ENCODE data around the gene CDC5L. TPM values are rescaled to one million over a fixed set of nuclear protein-coding genes. Genes with fewer than 3 reads are reported as not detected.
"Not testable (repeated sequence)": the region's sequence is repeated elsewhere in the genome, so short reads cannot be mapped to it uniquely, and the experiment has no call there.

The CDC5L gene
- total RNA-seq, 1 donor from 2014 or later = 30.4 TPM

DNA sequence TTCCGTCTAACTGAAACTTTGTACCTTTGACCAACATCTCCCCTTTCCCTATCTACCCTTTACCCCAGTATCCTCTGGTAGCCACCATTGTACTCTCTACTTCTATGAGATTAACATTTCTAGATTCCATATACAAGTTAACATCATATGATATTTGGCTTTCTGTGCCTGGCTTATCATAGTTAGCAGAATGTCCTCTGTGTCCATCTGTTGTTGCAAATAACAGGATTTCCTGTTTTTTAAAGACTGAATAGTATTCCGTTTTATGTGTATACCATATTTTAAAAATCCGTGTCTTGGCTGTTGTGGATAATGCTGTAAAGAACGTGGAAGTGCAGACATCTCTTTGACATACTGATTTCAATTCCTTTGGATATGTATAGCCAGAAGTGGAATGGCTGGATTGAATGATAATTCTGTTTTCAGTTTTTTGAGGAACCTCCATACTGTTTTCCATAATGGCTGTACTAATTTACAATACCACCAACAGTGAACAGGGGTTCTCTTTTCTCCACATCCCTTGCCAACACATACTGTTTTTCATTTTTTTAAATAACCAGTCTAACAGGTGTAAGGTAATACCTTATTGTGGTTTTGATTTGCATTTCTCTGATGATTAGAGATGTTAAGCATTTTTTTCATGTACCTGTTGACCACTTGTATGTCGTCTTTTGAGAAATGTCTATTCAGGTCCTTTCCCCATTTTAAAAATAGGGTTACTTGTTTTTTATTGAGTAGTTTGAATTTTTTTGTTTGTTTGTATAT, 53.8 kb downstream of the CDC5L start:
- Mint-ChIP-seq H3K4me3 (ENCODE audit: low read depth) (no peak overlapping the region), H3K27ac (no peak overlapping the region), H3K36me3 (ENCODE audit: insufficient read depth) (peaks cover 44% of the 10 kb centered on the region), H3K4me1 (ENCODE audit: low read depth) (peaks cover 18% of the 10 kb centered on the region), H3K9me3 (ENCODE audit: low read depth) (peaks cover 25% of the 10 kb centered on the region), H3K27me3 (no peaks in the 10 kb centered on the region)
- TF ChIP-seq, protein P1, sequence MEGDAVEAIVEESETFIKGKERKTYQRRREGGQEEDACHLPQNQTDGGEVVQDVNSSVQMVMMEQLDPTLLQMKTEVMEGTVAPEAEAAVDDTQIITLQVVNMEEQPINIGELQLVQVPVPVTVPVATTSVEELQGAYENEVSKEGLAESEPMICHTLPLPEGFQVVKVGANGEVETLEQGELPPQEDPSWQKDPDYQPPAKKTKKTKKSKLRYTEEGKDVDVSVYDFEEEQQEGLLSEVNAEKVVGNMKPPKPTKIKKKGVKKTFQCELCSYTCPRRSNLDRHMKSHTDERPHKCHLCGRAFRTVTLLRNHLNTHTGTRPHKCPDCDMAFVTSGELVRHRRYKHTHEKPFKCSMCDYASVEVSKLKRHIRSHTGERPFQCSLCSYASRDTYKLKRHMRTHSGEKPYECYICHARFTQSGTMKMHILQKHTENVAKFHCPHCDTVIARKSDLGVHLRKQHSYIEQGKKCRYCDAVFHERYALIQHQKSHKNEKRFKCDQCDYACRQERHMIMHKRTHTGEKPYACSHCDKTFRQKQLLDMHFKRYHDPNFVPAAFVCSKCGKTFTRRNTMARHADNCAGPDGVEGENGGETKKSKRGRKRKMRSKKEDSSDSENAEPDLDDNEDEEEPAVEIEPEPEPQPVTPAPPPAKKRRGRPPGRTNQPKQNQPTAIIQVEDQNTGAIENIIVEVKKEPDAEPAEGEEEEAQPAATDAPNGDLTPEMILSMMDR (IDR thresholded peaks at IDR 0.05; ENCODE audit: unreplicated experiment) = no peak
- no peak for DNase-seq (ENCODE audit: low spot score, unreplicated experiment)

DNA sequence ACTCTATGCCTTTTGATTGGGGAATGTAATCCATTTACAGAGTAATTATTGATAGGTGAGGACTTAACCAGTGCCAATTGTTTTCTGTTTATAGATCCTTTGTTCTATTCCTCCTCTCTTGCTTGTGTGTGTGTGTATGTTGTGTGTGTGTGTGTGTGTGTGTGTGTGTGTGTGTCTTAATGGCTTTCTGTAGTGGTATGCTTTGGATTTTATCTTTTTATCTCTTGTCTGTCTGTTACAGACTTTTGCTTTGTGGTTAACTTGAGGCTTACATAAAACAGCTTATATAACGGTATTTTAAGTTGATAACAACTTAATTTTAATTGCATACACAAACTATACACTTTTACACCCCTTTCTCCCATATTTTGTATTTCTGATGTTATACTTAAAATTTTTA, 54.7 kb downstream of the CDC5L start:
- TF ChIP-seq, protein P1 (IDR thresholded peaks at IDR 0.05; ENCODE audit: unreplicated experiment) = no peak
- Mint-ChIP-seq H3K27me3 (no peaks in the 10 kb centered on the region), H3K27ac (no peak overlapping the region), H3K36me3 (ENCODE audit: insufficient read depth) (peaks cover 42% of the 10 kb centered on the region), H3K4me3 (ENCODE audit: low read depth) (no peak overlapping the region), H3K4me1 (ENCODE audit: low read depth) (peaks cover 26% of the 10 kb centered on the region), H3K9me3 (ENCODE audit: low read depth) (peaks cover 25% of the 10 kb centered on the region)
- DNase-seq (ENCODE audit: low spot score, unreplicated experiment) = no peak

DNA sequence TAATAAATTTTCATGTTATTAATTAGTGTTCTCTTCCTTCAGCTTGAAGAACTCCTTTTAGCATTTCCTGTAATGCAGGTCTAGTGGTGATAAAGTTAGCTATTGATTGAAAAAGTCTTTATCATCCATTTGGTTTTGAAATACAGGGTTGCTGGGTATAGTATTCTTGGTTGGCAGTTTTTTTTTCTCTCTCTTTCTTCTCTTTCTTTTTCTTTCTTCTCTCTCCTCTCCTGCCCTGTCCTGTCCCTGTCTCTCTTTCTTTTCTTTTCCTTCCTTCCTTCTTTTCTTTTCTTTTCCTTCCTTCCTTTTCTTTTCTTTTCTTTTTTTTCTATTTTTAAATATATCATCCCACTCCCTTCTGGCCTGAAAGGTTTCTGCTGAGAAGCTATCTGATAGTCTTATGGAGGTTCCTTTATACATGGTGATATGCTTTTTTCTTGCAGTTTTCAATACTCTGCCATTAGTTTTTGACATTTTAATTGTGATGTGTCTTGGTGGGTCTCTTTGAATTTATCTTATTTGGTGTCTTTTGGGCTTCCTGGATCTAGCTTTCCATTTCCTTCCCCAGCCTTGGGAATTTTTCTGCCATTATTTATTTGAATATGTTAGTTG, 55.4 kb downstream of the CDC5L start:
- Mint-ChIP-seq H3K36me3 (ENCODE audit: insufficient read depth) (peaks cover 45% of the 10 kb centered on the region), H3K27ac (no peak overlapping the region), H3K4me3 (ENCODE audit: low read depth) (no peak overlapping the region), H3K9me3 (ENCODE audit: low read depth) (peaks cover 25% of the 10 kb centered on the region), H3K27me3 (no peaks in the 10 kb centered on the region), H3K4me1 (ENCODE audit: low read depth) (peaks cover 32% of the 10 kb centered on the region)
- TF ChIP-seq, protein P1 (IDR thresholded peaks at IDR 0.05; ENCODE audit: unreplicated experiment) = no peak
- DNase-seq (ENCODE audit: low spot score, unreplicated experiment) = no peak

DNA sequence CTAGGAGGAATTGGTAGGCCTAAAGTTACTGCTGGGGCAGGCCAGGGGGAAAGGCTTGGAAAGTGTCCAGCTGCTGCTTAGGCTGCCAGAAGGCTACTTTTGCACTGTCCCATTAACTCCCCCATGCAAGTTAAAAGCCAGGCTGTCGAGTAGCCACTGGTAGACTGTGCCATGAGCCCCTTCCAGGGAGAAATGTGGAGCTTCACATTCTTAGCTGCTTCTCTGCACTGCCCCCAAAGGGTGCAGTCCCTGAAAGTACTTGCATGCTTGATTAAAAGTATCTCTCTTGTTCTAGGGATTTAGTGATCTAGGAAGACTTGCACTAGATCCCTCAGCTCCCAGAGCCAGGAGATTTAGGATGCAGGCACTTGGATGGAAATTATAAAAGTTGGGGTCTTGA, 57.3 kb downstream of the CDC5L start:
- no peak for DNase-seq (ENCODE audit: low spot score, unreplicated experiment)
- H3K27ac Mint-ChIP-seq = no peak overlapping the region
- H3K27me3 Mint-ChIP-seq = no peaks in the 10 kb centered on the region
- TF ChIP-seq, protein P1 (IDR thresholded peaks at IDR 0.05; ENCODE audit: unreplicated experiment) = no peak
- peaks cover 33% of the 10 kb centered on the region for H3K4me1 Mint-ChIP-seq (ENCODE audit: low read depth)
- no peak overlapping the region for H3K4me3 Mint-ChIP-seq (ENCODE audit: low read depth)
- peaks cover 25% of the 10 kb centered on the region for H3K9me3 Mint-ChIP-seq (ENCODE audit: low read depth)
- H3K36me3 Mint-ChIP-seq (ENCODE audit: insufficient read depth) = peaks cover 37% of the 10 kb centered on the region

DNA sequence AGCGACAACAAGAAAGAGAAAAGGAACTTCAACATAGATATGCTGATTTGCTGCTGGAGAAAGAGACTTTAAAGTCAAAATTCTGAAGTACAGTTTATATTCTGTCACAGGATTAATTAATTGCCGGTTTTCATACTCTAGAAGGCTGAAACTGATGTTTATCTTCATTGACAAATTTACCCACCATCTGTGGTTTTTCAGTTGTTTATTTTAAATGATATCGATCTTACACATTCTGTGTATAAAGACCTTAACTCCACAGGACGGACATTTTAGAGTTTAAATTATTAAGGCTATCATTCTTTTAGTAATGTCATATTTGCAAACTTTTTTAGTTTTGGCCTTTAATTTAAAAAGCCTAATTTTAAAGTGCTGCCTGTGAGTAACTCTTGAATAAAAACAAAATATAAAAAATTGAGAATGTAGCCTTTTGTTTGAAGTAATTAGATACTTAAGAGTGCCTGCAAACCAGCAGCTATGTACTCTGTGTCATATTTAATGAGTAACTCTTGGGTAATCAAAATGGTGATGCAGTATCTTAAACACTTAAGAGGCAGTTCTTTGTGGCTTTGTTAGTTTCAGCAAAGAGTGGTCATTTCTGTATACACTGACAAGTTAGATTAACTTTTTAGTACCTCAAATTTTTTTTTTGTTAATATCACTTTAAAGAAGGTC, 59.3 kb downstream of the CDC5L start:
- no peak for DNase-seq (ENCODE audit: low spot score, unreplicated experiment)
- Mint-ChIP-seq H3K4me1 (ENCODE audit: low read depth) (peaks cover 33% of the 10 kb centered on the region), H3K4me3 (ENCODE audit: low read depth) (no peak overlapping the region), H3K36me3 (ENCODE audit: insufficient read depth) (peaks cover 28% of the 10 kb centered on the region), H3K27me3 (no peaks in the 10 kb centered on the region), H3K27ac (peak overlapping the region; percentile 73), H3K9me3 (ENCODE audit: low read depth) (peaks cover 18% of the 10 kb centered on the region)
- TF ChIP-seq, protein P1 (IDR thresholded peaks at IDR 0.05; ENCODE audit: unreplicated experiment) = no peak

DNA sequence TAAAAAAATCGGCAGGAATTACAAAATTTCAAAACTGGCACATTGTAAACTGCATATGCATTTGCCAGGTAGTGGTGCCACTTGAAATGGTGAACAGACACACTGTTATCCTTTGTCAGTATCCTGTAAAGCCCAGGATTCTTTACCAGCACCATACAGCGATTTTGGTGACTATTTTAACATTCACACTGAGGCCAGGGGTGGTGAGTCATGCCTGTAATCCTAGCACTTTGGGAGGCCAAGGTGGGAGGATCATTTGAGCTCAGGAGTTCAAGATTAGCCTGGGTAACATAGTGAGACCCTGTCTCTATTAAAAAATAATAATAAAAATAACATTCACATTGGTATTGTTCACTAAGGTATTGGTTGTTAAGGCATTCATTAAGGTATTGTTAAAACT, 61.7 kb downstream of the CDC5L start:
- not testable (repeated sequence) for DNase-seq (ENCODE audit: low spot score, unreplicated experiment); H3K9me3 Mint-ChIP-seq (ENCODE audit: low read depth)

More for the DNA sequence above, 61.7 kb downstream of the CDC5L start:
- not testable (repeated sequence) for H3K27ac Mint-ChIP-seq; H3K4me3 Mint-ChIP-seq (ENCODE audit: low read depth); H3K27me3 Mint-ChIP-seq; H3K36me3 Mint-ChIP-seq (ENCODE audit: insufficient read depth)
- peaks cover 30% of the 10 kb centered on the region for H3K4me1 Mint-ChIP-seq (ENCODE audit: low read depth)

All from progenitor cell of endocrine pancreas (in vitro differentiated cells).